DND-41 (cell line): Measurements from ENCODE around the gene ZNF697.

Experiments
- EZH2 ChIP-seq: IDR thresholded peaks from 3 replicates; pipeline ENCODE4 v1.6.1; 2012; ENCODE audit warnings: borderline replicate concordance, low read depth, mild to moderate bottlenecking, moderate library complexity, low read length, inconsistent platforms; ENCODE audit not compliant: severe bottlenecking
- TF ChIP-seq, protein P1 (sequence below): IDR thresholded peaks from 2 replicates; pipeline ENCODE4 v1.5.1; 2012; ENCODE audit warnings: borderline replicate concordance, low read length, moderate library complexity, mild to moderate bottlenecking; ENCODE audit not compliant: poor library complexity, severe bottlenecking; ENCODE audit errors: extremely low read depth

DNA sequence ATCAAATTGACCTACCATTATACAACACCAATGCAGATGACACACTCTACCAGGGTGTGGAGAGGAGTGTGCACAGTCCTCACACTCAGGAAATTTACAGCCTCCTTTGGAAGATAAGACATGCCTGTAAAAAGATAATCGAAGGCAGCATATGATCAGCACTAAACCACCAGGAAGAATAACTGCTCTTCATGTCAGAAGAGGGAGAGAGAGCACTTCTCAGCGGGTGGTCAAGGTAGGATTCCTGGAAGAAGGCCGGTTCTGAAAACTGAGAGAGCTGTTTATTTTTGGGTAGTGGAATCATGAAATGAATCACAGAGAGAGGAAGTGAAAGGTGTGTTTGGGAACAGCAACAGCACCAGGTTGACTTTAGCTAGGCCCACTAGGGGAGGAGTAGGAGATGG, 14.0 kb upstream of the ZNF697 start:
- TF ChIP-seq, protein P1, sequence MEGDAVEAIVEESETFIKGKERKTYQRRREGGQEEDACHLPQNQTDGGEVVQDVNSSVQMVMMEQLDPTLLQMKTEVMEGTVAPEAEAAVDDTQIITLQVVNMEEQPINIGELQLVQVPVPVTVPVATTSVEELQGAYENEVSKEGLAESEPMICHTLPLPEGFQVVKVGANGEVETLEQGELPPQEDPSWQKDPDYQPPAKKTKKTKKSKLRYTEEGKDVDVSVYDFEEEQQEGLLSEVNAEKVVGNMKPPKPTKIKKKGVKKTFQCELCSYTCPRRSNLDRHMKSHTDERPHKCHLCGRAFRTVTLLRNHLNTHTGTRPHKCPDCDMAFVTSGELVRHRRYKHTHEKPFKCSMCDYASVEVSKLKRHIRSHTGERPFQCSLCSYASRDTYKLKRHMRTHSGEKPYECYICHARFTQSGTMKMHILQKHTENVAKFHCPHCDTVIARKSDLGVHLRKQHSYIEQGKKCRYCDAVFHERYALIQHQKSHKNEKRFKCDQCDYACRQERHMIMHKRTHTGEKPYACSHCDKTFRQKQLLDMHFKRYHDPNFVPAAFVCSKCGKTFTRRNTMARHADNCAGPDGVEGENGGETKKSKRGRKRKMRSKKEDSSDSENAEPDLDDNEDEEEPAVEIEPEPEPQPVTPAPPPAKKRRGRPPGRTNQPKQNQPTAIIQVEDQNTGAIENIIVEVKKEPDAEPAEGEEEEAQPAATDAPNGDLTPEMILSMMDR, result no peak
- TF ChIP-seq EZH2, result no peak
